HepG2 (cell line): ENCODE measurements around the gene CLPTM1.

Experiments
- PHF8 ChIP-seq: sonication (generic); formaldehyde crosslinking; IDR thresholded peaks from 2 replicates; pipeline ENCODE4 v1.5.0; 2020; ENCODE audit warnings: missing genetic modification reagents
- POLR2AphosphoS5 ChIP-seq: IDR thresholded peaks from 2 replicates; pipeline ENCODE4 v1.6.1; 2012; ENCODE audit warnings: low read depth, low read length
- TBL1XR1 ChIP-seq: fragments of 150-350 bp; IDR thresholded peaks from 2 replicates; pipeline ENCODE4 v1.6.1; 2014; ENCODE audit warnings: borderline replicate concordance, low read length; ENCODE audit not compliant: partially characterized antibody

- TF ChIP-seq POLR2AphosphoS5 (no peak), PHF8 (no peak), TBL1XR1 (no peak)
These were observed 35.8 kb downstream of the CLPTM1 start for GRCh38 chr19:44990966-44991365.
